ENCODE measurements around the gene AHRR. TPM values are rescaled to one million over a fixed set of nuclear protein-coding genes. Genes with fewer than 3 reads are reported as not detected.
"Not testable (repeated sequence)": the region's sequence is repeated elsewhere in the genome, so short reads cannot be mapped to it uniquely, and the experiment has no call there.

Gene AHRR
- total RNA-seq, 4 donors from 2014 or later, result 1.3 to 8.8 (median 1.5) TPM

DNA sequence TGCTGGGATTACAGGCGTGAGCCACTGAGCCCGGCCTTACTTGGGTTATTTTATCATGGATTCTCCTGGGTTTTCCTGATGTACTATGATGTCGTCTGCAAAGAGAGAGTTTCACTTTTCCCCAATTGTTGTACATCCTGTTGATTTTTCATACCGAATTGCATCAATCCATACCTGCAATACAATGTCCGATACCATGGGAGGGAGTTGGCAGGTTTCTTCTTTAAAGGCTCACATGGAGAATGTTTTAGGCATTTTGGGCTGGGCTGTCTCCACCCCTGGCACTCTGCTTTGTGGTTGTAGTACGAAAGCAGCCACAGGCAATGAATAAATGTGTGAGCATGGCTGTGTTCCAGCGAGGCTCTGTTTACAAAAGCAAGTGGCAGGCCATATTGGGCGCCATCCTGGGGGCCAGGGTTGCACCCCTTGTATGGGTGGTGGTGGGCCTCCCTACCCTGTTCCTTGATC lies 86.3 kb downstream of the AHRR start:
- no peak for DNase-seq
- Histone ChIP-seq H3K4me3 (no peak overlapping the region), H3K27ac (no peak overlapping the region), H3K9me3 (no peaks in the 10 kb centered on the region), H3K36me3 (no peaks in the 10 kb centered on the region), H3K4me1 (no peaks in the 10 kb centered on the region), H3K27me3 (peaks cover 5% of the 10 kb centered on the region)
- intact Hi-C loops (cut with DNase I; ENCODE audit: low total_unique reads) (no loop called here), in situ Hi-C loops (cut with MboI; ENCODE audit: low pct_ligation_motif_present in 1 of 4, low pct_unique_long_range_greater_than_20kb in 1 of 4, low sequenced_read_pairs in 3 of 4) (no loop called here)
- no peak for TF ChIP-seq EP300 (IDR thresholded peaks at IDR 0.05; ENCODE audit: low read depth)
- TF ChIP-seq POLR2AphosphoS5 (IDR thresholded peaks at IDR 0.05), result no peak
- TF ChIP-seq, protein P1, sequence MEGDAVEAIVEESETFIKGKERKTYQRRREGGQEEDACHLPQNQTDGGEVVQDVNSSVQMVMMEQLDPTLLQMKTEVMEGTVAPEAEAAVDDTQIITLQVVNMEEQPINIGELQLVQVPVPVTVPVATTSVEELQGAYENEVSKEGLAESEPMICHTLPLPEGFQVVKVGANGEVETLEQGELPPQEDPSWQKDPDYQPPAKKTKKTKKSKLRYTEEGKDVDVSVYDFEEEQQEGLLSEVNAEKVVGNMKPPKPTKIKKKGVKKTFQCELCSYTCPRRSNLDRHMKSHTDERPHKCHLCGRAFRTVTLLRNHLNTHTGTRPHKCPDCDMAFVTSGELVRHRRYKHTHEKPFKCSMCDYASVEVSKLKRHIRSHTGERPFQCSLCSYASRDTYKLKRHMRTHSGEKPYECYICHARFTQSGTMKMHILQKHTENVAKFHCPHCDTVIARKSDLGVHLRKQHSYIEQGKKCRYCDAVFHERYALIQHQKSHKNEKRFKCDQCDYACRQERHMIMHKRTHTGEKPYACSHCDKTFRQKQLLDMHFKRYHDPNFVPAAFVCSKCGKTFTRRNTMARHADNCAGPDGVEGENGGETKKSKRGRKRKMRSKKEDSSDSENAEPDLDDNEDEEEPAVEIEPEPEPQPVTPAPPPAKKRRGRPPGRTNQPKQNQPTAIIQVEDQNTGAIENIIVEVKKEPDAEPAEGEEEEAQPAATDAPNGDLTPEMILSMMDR (IDR thresholded peaks at IDR 0.05), result no peak
- no peak for TF ChIP-seq POLR2A (IDR thresholded peaks at IDR 0.05)
- WGBS, 2 donors (ENCODE audit: low coverage in 1 of 2), result 40 to 61% methylated on average over 1 to 8 of the region's 8 CpGs

DNA sequence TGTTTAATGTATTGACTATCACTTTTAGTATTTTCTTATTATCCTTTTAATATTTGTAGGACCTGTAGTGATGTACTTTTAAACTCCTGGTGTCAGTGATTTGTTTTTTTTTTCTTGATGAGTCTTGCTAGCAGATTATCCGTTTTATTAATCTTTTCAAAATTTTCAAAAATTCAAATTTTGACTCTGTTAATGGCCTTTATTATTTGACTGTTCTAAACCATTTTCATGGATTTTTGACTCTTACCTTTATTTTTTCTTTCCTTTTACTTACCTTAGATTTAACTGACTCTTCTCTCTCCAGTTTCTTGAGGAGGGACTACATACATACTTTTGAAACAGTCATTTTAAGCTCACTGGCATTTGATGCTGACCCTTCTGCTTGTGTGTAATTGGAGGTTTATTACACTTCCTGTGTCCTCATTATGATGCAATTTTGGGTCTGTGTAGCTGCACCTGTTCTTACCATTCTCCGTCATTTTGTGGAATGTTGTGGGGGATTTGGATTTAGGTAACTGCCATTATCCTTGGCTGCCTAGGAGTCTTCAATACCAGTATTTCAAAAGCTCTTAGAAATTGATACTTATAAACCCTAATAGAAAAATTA lies 89.5 kb downstream of the AHRR start:
- intact Hi-C loops (cut with DNase I; ENCODE audit: low total_unique reads) (no loop called here), in situ Hi-C loops (cut with MboI; ENCODE audit: low pct_ligation_motif_present in 1 of 4, low pct_unique_long_range_greater_than_20kb in 1 of 4, low sequenced_read_pairs in 3 of 4) (no loop called here)
- TF ChIP-seq EP300 (IDR thresholded peaks at IDR 0.05; ENCODE audit: low read depth), result no peak
- TF ChIP-seq, protein P1 (IDR thresholded peaks at IDR 0.05), result no peak
- no peak for DNase-seq
- H3K4me3 ChIP-seq, result no peak overlapping the region
- peaks cover 5% of the 10 kb centered on the region for H3K27me3 ChIP-seq
- H3K27ac ChIP-seq, result no peak overlapping the region
- WGBS, 2 donors (ENCODE audit: low coverage in 1 of 2), result 73 to 83% methylated on average over 2 of the region's 2 CpGs
- no peaks in the 10 kb centered on the region for H3K36me3 ChIP-seq
- peaks cover 0 to 23% (median 6%) of the 10 kb centered on the region in 4 donors for H3K4me1 ChIP-seq
- no peaks in the 10 kb centered on the region for H3K9me3 ChIP-seq

DNA sequence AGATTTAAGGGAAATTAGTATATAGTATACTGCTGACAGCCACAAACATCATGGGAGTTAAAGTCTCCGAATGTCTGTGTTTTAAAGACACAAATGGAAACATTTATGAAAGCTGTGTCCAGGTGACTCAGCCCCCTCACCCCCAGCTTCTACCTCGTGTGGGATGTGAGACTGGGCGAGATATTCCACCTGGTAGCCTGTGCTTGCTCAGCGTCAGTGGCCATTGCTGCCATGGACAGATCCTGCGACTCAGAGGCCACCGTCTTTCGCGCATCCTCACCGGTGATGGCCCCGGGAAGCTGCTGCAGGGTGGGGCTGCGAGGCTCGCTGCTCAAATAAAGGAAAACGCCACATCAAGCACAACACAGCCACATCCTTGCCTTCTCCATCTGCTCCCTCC lies 90.2 kb downstream of the AHRR start:
- Histone ChIP-seq H3K36me3 (no peaks in the 10 kb centered on the region), H3K4me3 (no peak overlapping the region), H3K27ac (no peak overlapping the region), H3K4me1 (peaks cover 0 to 26% (median 6%) of the 10 kb centered on the region in 4 donors), H3K9me3 (no peaks in the 10 kb centered on the region), H3K27me3 (peaks cover 5% of the 10 kb centered on the region)
- TF ChIP-seq, protein P1 (IDR thresholded peaks at IDR 0.05), result no peak
- TF ChIP-seq POLR2A (IDR thresholded peaks at IDR 0.05), result no peak
- WGBS, 2 donors (ENCODE audit: low coverage in 1 of 2), result 82 to 83% methylated on average over 8 to 13 of the region's 13 CpGs
- DNase-seq, result no peak
- in situ Hi-C loops (cut with MboI; ENCODE audit: low pct_ligation_motif_present in 1 of 4, low pct_unique_long_range_greater_than_20kb in 1 of 4, low sequenced_read_pairs in 3 of 4), result no loop called here
- intact Hi-C loops (cut with DNase I; ENCODE audit: low total_unique reads), result no loop called here

GRCh38 chr5:414991-415927 lies 93.7 kb downstream of the AHRR start:
- peaks cover 0 to 26% (median 6%) of the 10 kb centered on the region in 4 donors for H3K4me1 ChIP-seq
- H3K27ac ChIP-seq, result peak overlapping the region in 1 of 4 donors; percentile 80
- H3K9me3 ChIP-seq; intact Hi-C loops (cut with DNase I; ENCODE audit: low total_unique reads); H3K4me3 ChIP-seq; H3K27me3 ChIP-seq; H3K36me3 ChIP-seq; DNase-seq; in situ Hi-C loops (cut with MboI; ENCODE audit: low pct_ligation_motif_present in 1 of 4, low pct_unique_long_range_greater_than_20kb in 1 of 4, low sequenced_read_pairs in 3 of 4): not testable (repeated sequence)
- WGBS, 2 donors (ENCODE audit: low coverage in 1 of 2), result 81 to 86% methylated on average over 6 to 29 of the region's 42 CpGs

Measured in transverse colon (tissue), 4 donors.